Peyer's patch (tissue), 4 donors: ENCODE measurements around the gene DAAM1. TPM values are rescaled to one million over a fixed set of nuclear protein-coding genes. Genes with fewer than 3 reads are reported as not detected.

ENCODE experiments used
- DNase-seq, 3 donors: peaks; one replicate each; pipeline ENCODE4 v3.0.0-alpha.2; 2017 to 2019
- H3K27ac ChIP-seq, 4 donors: fragments of 200-600 bp; sonication (generic); one replicate each; pipeline ENCODE4 v1.5.1; 2016 to 2019
- H3K27me3 ChIP-seq, 2 donors: fragments of 200-600 bp; sonication (generic); one replicate each; pipeline ENCODE4 v1.5.1; 2019
- H3K36me3 ChIP-seq, 3 donors: fragments of 200-600 bp; sonication (generic); one replicate each; pipeline ENCODE4 v1.5.1; 2016 to 2019
- H3K4me1 ChIP-seq, 4 donors: fragments of 200-600 bp; sonication (generic); one replicate each; pipeline ENCODE4 v1.5.1; 2016 to 2019
- H3K4me3 ChIP-seq, 4 donors: fragments of 200-600 bp; sonication (generic); 1 replicate in 3 of 4; 2 replicates in 1 of 4; pipeline ENCODE4 v1.5.1; 2016 to 2019; ENCODE audit warnings: mild to moderate bottlenecking in 1 of 4
- H3K9me3 ChIP-seq, 4 donors: fragments of 200-600 bp; sonication (generic); one replicate each; pipeline ENCODE4 v1.5.1; 2016 to 2019; ENCODE audit warnings: mild to moderate bottlenecking in 1 of 4
- CTCF ChIP-seq, 6 experiments: fragments of 450-650 bp in 4 of 6; fragments of 200-600 bp in 2 of 6; sonication (generic) in 1 of 6; IDR thresholded peaks; one replicate each; pipeline ENCODE4 v1.5.1; 2017 to 2019; ENCODE audit warnings: antibody characterized with exemption in 6 of 6, mild to moderate bottlenecking in 3 of 6, moderate library complexity in 1 of 6
- POLR2A ChIP-seq, 2 donors: fragments of 450-650 bp; IDR thresholded peaks; one replicate each; pipeline ENCODE4 v1.5.1; 2017; ENCODE audit warnings: antibody characterized with exemption in 2 of 2, mild to moderate bottlenecking in 2 of 2, moderate library complexity in 2 of 2
- total RNA-seq, 4 donors: library from RNA; depleted of rRNA; stranded (reverse); fragments of >200 nt; gene quantifications; one replicate each; pipeline ENCODE4 v1.1.0, GENCODE V29; 2016

The DAAM1 gene
- total RNA-seq, 4 donors from 2014 or later = 17.7 to 110 (median 61.7) TPM

GRCh38 chr14:59308673-59309072, 120.2 kb downstream of the DAAM1 start:
- Histone ChIP-seq H3K27me3 (no peaks in the 10 kb centered on the region), H3K27ac (no peak overlapping the region), H3K4me3 (no peak overlapping the region), H3K36me3 (no peaks in the 10 kb centered on the region), H3K4me1 (peaks cover 0 to 16% (median 0%) of the 10 kb centered on the region in 4 donors), H3K9me3 (no peaks in the 10 kb centered on the region)
- TF ChIP-seq CTCF (IDR thresholded peaks at IDR 0.05) = no peak
- no peak for TF ChIP-seq POLR2A (IDR thresholded peaks at IDR 0.05)
- DNase-seq = no peak

- H3K27ac ChIP-seq = no peak overlapping the region
- no peak overlapping the region for H3K4me3 ChIP-seq
- peaks cover 0 to 16% (median 0%) of the 10 kb centered on the region in 4 donors for H3K4me1 ChIP-seq
- DNase-seq = no peak
- TF ChIP-seq CTCF (IDR thresholded peaks at IDR 0.05) (peak in 1 of 6 experiments; percentile 8), POLR2A (IDR thresholded peaks at IDR 0.05) (no peak)
- H3K36me3 ChIP-seq = no peaks in the 10 kb centered on the region
- no peaks in the 10 kb centered on the region for H3K27me3 ChIP-seq
- no peaks in the 10 kb centered on the region for H3K9me3 ChIP-seq
Measured at GRCh38 chr14:59309291-59309900, 120.9 kb downstream of the DAAM1 start.

GRCh38 chr14:59310633-59311032, 122.2 kb downstream of the DAAM1 start:
- H3K27me3 ChIP-seq = no peaks in the 10 kb centered on the region
- DNase-seq = no peak
- no peak overlapping the region for H3K27ac ChIP-seq
- TF ChIP-seq CTCF (IDR thresholded peaks at IDR 0.05) (no peak), POLR2A (IDR thresholded peaks at IDR 0.05) (no peak)
- peaks cover 0 to 10% (median 0%) of the 10 kb centered on the region in 4 donors for H3K4me1 ChIP-seq
- no peaks in the 10 kb centered on the region for H3K9me3 ChIP-seq
- H3K36me3 ChIP-seq = no peaks in the 10 kb centered on the region
- no peak overlapping the region for H3K4me3 ChIP-seq

GRCh38 chr14:59311723-59312122, 123.3 kb downstream of the DAAM1 start:
- no peak overlapping the region for H3K27ac ChIP-seq
- no peak for DNase-seq
- H3K4me3 ChIP-seq = no peak overlapping the region
- no peak for TF ChIP-seq POLR2A (IDR thresholded peaks at IDR 0.05)
- TF ChIP-seq CTCF (IDR thresholded peaks at IDR 0.05) = no peak
- peaks cover 0 to 6% (median 0%) of the 10 kb centered on the region in 4 donors for H3K4me1 ChIP-seq
- H3K27me3 ChIP-seq = no peaks in the 10 kb centered on the region
- H3K36me3 ChIP-seq = no peaks in the 10 kb centered on the region
- no peaks in the 10 kb centered on the region for H3K9me3 ChIP-seq

GRCh38 chr14:59313144-59313651, 124.7 kb downstream of the DAAM1 start:
- no peak overlapping the region for H3K4me3 ChIP-seq
- no peak overlapping the region for H3K27ac ChIP-seq
- peaks cover 0 to 6% (median 0%) of the 10 kb centered on the region in 4 donors for H3K4me1 ChIP-seq
- no peaks in the 10 kb centered on the region for H3K9me3 ChIP-seq
- no peak for DNase-seq
- no peaks in the 10 kb centered on the region for H3K27me3 ChIP-seq
- TF ChIP-seq POLR2A (IDR thresholded peaks at IDR 0.05) (no peak), CTCF (IDR thresholded peaks at IDR 0.05) (no peak)
- H3K36me3 ChIP-seq = no peaks in the 10 kb centered on the region
